ENCODE measurements around the gene NIN.

The NIN gene

DNA sequence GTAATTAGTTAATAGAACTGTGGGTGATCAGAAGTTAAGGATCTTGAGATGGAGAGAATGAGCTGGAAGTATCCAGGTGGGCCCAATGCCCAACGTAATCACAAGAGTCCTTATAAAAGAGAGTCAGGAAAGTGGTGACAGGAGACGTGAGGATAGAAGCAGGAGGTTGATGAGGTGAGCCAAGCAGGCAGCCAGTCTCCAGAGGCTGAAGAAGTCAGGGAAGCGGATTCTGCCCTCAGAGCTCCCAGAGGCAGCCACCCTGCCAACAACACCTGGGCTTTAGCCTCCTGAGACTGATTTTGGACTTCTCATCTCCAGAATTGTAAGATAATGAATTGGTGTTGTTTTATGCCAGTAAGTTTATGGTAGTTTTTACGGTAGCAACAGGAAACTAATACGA, 152.8 kb downstream of the NIN start:
- TF ChIP-seq, protein P1, sequence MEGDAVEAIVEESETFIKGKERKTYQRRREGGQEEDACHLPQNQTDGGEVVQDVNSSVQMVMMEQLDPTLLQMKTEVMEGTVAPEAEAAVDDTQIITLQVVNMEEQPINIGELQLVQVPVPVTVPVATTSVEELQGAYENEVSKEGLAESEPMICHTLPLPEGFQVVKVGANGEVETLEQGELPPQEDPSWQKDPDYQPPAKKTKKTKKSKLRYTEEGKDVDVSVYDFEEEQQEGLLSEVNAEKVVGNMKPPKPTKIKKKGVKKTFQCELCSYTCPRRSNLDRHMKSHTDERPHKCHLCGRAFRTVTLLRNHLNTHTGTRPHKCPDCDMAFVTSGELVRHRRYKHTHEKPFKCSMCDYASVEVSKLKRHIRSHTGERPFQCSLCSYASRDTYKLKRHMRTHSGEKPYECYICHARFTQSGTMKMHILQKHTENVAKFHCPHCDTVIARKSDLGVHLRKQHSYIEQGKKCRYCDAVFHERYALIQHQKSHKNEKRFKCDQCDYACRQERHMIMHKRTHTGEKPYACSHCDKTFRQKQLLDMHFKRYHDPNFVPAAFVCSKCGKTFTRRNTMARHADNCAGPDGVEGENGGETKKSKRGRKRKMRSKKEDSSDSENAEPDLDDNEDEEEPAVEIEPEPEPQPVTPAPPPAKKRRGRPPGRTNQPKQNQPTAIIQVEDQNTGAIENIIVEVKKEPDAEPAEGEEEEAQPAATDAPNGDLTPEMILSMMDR (IDR thresholded peaks at IDR 0.05) = no peak
- Histone ChIP-seq H3K4me1 (ENCODE audit: control insufficient read depth in 1 of 2, insufficient read depth in 1 of 2, low read depth in 1 of 2, low read length in 1 of 2) (peaks cover 0 to 10% of the 10 kb centered on the region in 2 experiments), H3K9me3 (no peaks in the 10 kb centered on the region), H3K27ac (no peak overlapping the region), H3K36me3 (no peaks in the 10 kb centered on the region), H3K27me3 (no peaks in the 10 kb centered on the region), H3K4me3 (ENCODE audit: low read depth in 1 of 2, low read length in 1 of 2) (no peak overlapping the region)

DNA sequence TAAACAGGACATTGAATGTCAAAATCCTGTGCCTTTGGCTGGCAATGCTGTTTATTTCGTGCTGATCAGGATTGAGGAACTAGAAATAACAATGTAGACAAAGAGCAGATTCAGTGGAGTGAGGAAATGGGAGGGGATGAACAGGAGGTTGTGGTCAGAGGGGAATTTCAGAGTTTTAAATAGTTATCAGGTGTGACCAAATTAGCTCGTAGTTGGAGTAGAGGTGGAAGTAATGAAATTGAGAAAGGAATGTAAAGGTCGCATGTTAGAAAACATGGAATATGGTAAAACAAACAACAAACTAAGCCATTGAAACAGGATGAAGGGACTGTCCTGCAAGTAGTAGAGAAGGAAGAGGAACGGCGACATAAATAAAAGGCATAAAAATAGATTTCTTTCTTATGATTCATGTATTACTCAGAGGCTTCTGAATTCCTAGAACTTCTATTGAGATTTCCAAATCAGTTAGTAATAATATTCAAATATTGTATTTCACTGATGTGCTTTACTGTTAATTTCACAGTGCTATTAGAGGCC, 153.4 kb downstream of the NIN start:
- Histone ChIP-seq H3K27me3 (no peaks in the 10 kb centered on the region), H3K27ac (no peak overlapping the region), H3K4me1 (ENCODE audit: control insufficient read depth in 1 of 2, insufficient read depth in 1 of 2, low read depth in 1 of 2, low read length in 1 of 2) (peaks cover 0 to 10% of the 10 kb centered on the region in 2 experiments), H3K36me3 (no peaks in the 10 kb centered on the region), H3K9me3 (no peaks in the 10 kb centered on the region), H3K4me3 (ENCODE audit: low read depth in 1 of 2, low read length in 1 of 2) (no peak overlapping the region)
- TF ChIP-seq, protein P1 (IDR thresholded peaks at IDR 0.05) = no peak

DNA sequence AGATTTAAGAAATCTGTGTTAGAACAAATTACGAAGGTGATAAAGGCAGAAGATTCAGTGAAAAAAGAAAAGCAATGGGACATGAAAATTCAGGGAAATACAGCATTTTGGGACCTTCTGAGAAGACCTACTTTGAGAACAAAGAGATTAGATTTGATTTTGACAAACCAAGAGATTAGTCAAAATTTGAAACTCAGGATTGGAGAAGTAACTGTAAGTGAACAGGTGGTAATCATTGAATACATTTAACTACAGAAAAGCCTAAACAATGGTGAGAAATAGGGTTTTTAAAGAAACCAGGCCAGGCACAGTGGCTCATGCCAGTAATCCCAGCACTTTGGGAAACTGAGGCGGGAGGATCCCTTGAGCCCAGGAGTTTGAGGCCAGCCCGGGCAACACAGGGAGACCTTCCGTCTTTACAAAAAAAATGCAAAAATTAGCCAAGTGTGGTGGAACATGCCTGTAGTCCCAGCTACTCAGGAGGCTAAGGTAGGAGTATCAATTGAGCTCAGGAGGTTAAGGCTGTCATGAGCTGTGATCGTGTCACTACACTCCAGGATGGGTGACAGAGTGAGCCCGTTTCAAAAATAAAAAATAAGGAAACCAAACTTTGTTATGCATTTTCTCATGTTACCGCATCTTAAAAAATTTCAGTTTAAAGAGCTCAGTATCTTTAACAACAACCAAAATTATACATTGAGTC, 154.0 kb downstream of the NIN start:
- no peaks in the 10 kb centered on the region for H3K9me3 ChIP-seq
- no peaks in the 10 kb centered on the region for H3K27me3 ChIP-seq
- TF ChIP-seq, protein P1 (IDR thresholded peaks at IDR 0.05) = no peak
- H3K4me3 ChIP-seq (ENCODE audit: low read depth in 1 of 2, low read length in 1 of 2) = no peak overlapping the region
- H3K36me3 ChIP-seq = no peaks in the 10 kb centered on the region
- no peak overlapping the region for H3K27ac ChIP-seq
- H3K4me1 ChIP-seq (ENCODE audit: control insufficient read depth in 1 of 2, insufficient read depth in 1 of 2, low read depth in 1 of 2, low read length in 1 of 2) = peaks cover 0 to 10% of the 10 kb centered on the region in 2 experiments

DNA sequence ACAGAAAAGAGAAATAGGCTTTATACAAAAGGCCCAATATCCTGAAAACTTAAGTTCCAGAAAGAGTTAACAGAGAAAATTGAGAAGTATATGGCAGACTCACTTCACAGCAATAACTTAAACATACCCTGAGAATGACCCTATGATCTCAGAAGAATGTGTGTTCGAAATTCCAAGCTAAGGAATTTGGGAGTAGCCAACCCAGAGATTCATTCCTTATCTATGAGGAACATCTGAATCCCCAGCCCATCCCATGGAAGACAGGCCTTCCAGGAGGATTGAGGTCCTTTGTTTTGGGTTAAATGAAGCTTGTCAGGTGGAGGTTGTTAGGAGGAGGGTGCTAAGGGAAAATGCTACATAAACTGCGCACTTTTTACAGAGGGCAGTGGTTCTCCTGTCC, 155.4 kb downstream of the NIN start:
- Histone ChIP-seq H3K36me3 (no peaks in the 10 kb centered on the region), H3K27me3 (peaks cover 2% of the 10 kb centered on the region), H3K4me1 (ENCODE audit: control insufficient read depth in 1 of 2, insufficient read depth in 1 of 2, low read depth in 1 of 2, low read length in 1 of 2) (peaks cover 0 to 10% of the 10 kb centered on the region in 2 experiments), H3K4me3 (ENCODE audit: low read depth in 1 of 2, low read length in 1 of 2) (no peak overlapping the region), H3K27ac (no peak overlapping the region), H3K9me3 (no peaks in the 10 kb centered on the region)
- TF ChIP-seq, protein P1 (IDR thresholded peaks at IDR 0.05) = no peak

DNA sequence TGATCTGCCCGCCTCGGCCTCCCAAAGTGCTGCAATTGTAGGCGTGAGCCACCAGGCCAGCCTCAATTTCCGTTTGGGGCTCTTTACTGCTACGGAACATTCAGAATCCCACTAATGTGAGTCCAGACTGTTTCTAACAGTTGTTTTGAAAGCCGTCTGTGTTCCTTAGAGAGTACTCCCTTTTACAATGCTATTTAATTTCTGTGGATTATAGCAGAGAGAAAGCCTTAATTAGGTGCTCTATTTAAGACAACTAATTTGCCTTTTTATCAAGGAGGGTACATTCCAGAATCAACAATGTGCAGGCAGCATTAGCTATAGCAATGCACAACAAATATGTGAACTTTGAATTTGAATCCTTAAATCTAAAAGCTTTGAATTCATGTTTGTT, 160.1 kb downstream of the NIN start:
- Histone ChIP-seq H3K9me3 (no peaks in the 10 kb centered on the region), H3K27ac (no peak overlapping the region), H3K4me1 (ENCODE audit: control insufficient read depth in 1 of 2, insufficient read depth in 1 of 2, low read depth in 1 of 2, low read length in 1 of 2) (peaks cover 14 to 21% of the 10 kb centered on the region in 2 experiments), H3K4me3 (ENCODE audit: low read depth in 1 of 2, low read length in 1 of 2) (no peak overlapping the region), H3K36me3 (no peaks in the 10 kb centered on the region), H3K27me3 (peaks cover 34% of the 10 kb centered on the region)
- TF ChIP-seq, protein P1 (IDR thresholded peaks at IDR 0.05) = no peak
